Subcutaneous abdominal adipose tissue (tissue), 5 donors: Measurements from ENCODE around the gene PPP2R5D.

Source experiments
- H3K27ac ChIP-seq: one replicate; pipeline ENCODE4 v1.7.0; 2013; ENCODE audit warnings: low read depth, mild to moderate bottlenecking, inconsistent platforms, low read length, moderate library complexity
- H3K27me3 ChIP-seq, 5 donors: one replicate each; pipeline ENCODE4 v1.7.0; 2013; ENCODE audit warnings: low read length in 5 of 5, inconsistent platforms in 1 of 5; ENCODE audit not compliant: control insufficient read depth in 5 of 5, insufficient read depth in 4 of 5
- H3K36me3 ChIP-seq, 5 donors: one replicate each; pipeline ENCODE4 v1.7.0; 2013; ENCODE audit warnings: low read length in 5 of 5; ENCODE audit not compliant: control insufficient read depth in 5 of 5, insufficient read depth in 5 of 5
- H3K4me1 ChIP-seq, 5 donors: one replicate each; pipeline ENCODE4 v1.7.0; 2013; ENCODE audit warnings: low read length in 5 of 5, mild to moderate bottlenecking in 3 of 5, moderate library complexity in 1 of 5; ENCODE audit not compliant: control insufficient read depth in 5 of 5, insufficient read depth in 5 of 5
- H3K4me3 ChIP-seq, 5 donors: one replicate each; pipeline ENCODE4 v1.7.0; 2013; ENCODE audit warnings: low read length in 5 of 5, low read depth in 1 of 5
- H3K9ac ChIP-seq, 5 donors: one replicate each; pipeline ENCODE4 v1.7.0; 2013; ENCODE audit warnings: low read length in 5 of 5, mild to moderate bottlenecking in 4 of 5, moderate library complexity in 3 of 5
- H3K9me3 ChIP-seq, 5 donors: one replicate each; pipeline ENCODE4 v1.7.0; 2013; ENCODE audit warnings: low read length in 5 of 5; ENCODE audit not compliant: control insufficient read depth in 5 of 5
- donor health status: healthy.
- donor health status: healthy.
- donor health status: healthy.
- donor health status: healthy.
- donor health status: healthy.

Gene PPP2R5D

DNA sequence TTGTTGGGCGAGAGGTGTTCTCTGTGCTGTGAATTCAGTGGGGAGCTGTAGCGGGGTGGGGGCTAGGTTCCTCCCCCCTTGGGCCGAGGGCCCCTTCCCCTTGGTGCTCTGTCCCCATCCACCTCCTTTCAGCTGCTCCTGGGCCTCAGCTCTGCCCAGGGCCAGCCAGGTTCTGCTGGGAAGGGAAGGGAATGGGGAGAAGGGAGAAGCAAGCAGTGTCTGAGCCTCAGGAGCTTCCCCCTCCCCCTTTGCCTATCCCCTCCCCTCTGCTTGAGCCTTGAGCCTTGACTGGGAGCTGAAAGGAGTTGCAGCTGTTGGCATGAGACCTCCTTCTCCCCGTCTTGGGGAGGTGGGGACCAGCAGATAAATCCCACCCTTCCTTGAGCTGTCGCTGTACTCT, 36.5 kb downstream of the PPP2R5D start:
- peak overlapping the region; percentile 80 for H3K27ac ChIP-seq
- peaks cover 7 to 40% (median 32%) of the 10 kb centered on the region in 5 donors for H3K4me1 ChIP-seq
- H3K4me3 ChIP-seq, result peak overlapping the region; percentile 74 to 100 (median 99)
- no peaks in the 10 kb centered on the region for H3K9me3 ChIP-seq
- H3K27me3 ChIP-seq, result no peaks in the 10 kb centered on the region
- peaks cover 13 to 54% (median 43%) of the 10 kb centered on the region in 5 donors for H3K36me3 ChIP-seq
- peak overlapping the region in 4 of 5 donors; percentile 61 to 84 (median 74) for H3K9ac ChIP-seq

GRCh38 chr6:43021270-43022047, 37.1 kb downstream of the PPP2R5D start, which contains the start of gene RRP36:
Gene RRP36 (plus strand): TSS chr6:43021623. CDS start chr6:43021655, 32 bp downstream.
- H3K4me3 ChIP-seq, result peak within 1 kb of the TSS; percentile 96 to 100 (median 99)
- H3K27me3 ChIP-seq, result no peaks in the 10 kb centered on the region
- peak within 1 kb of the TSS; percentile 80 for H3K27ac ChIP-seq
- H3K4me1 ChIP-seq, result peaks cover 6 to 33% (median 27%) of the 10 kb centered on the region in 5 donors
- no peaks in the 10 kb centered on the region for H3K9me3 ChIP-seq
- H3K36me3 ChIP-seq, result peaks cover 13 to 58% (median 49%) of the 10 kb centered on the region in 5 donors
- peak within 1 kb of the TSS in 4 of 5 donors; percentile 71 to 92 (median 88) for H3K9ac ChIP-seq

DNA sequence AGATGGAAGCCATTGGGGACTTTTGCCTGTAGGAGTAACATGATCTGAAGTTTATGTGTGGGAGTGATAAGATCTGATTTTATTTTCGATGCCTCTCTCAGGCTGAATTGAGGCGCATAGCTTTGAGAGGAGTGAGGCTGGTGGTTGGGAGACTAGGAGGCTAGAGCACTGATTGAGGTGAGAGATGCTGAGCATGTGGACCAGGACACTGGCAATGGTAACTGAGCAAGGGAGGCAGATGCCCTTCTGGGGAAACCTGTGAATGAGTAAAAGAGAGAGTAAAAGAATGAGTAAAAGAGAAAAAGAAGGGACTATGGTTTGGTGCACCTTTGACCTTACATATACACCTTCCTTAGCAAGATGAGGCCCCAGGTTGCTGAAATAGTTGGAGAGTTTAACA, 40.1 kb downstream of the PPP2R5D start:
- H3K27me3 ChIP-seq, result no peaks in the 10 kb centered on the region

GRCh38 chr6:43026365-43026764, 42.0 kb downstream of the PPP2R5D start:
- no peak overlapping the region for H3K27ac ChIP-seq
- no peaks in the 10 kb centered on the region for H3K27me3 ChIP-seq
- H3K9me3 ChIP-seq, result no peaks in the 10 kb centered on the region
- H3K4me1 ChIP-seq, result peaks cover 0 to 13% (median 9%) of the 10 kb centered on the region in 5 donors
- no peak overlapping the region for H3K9ac ChIP-seq
- H3K4me3 ChIP-seq, result no peak overlapping the region
- H3K36me3 ChIP-seq, result peaks cover 14 to 65% (median 53%) of the 10 kb centered on the region in 5 donors

More for the DNA sequence above, 40.1 kb downstream of the PPP2R5D start:
- Histone ChIP-seq H3K9me3 (no peaks in the 10 kb centered on the region), H3K4me1 (peaks cover 0 to 22% (median 18%) of the 10 kb centered on the region in 5 donors), H3K4me3 (no peak overlapping the region), H3K36me3 (peaks cover 13 to 65% (median 52%) of the 10 kb centered on the region in 5 donors), H3K9ac (no peak overlapping the region), H3K27ac (no peak overlapping the region)

- no peak overlapping the region for H3K9ac ChIP-seq
- H3K27me3 ChIP-seq, result no peaks in the 10 kb centered on the region
- H3K4me3 ChIP-seq, result no peak overlapping the region
- H3K4me1 ChIP-seq, result no peaks in the 10 kb centered on the region
- H3K36me3 ChIP-seq, result peaks cover 14 to 86% (median 72%) of the 10 kb centered on the region in 5 donors
- H3K9me3 ChIP-seq, result no peaks in the 10 kb centered on the region
- H3K27ac ChIP-seq, result no peak overlapping the region
These were observed 44.8 kb downstream of the PPP2R5D start for GRCh38 chr6:43029120-43029519.

- H3K4me1 ChIP-seq, result no peaks in the 10 kb centered on the region
- no peaks in the 10 kb centered on the region for H3K9me3 ChIP-seq
- no peak overlapping the region for H3K27ac ChIP-seq
- H3K4me3 ChIP-seq, result no peak overlapping the region
- peaks cover 5 to 80% (median 64%) of the 10 kb centered on the region in 5 donors for H3K36me3 ChIP-seq
- H3K9ac ChIP-seq, result peak overlapping the region in 1 of 5 donors; percentile 20
- no peaks in the 10 kb centered on the region for H3K27me3 ChIP-seq
These were observed 48.0 kb downstream of the PPP2R5D start for GRCh38 chr6:43032326-43032725.

GRCh38 chr6:43033496-43034189, 49.3 kb downstream of the PPP2R5D start:
- no peaks in the 10 kb centered on the region for H3K9me3 ChIP-seq
- H3K9ac ChIP-seq, result no peak overlapping the region
- H3K27ac ChIP-seq, result no peak overlapping the region
- no peaks in the 10 kb centered on the region for H3K4me1 ChIP-seq
- H3K27me3 ChIP-seq, result no peaks in the 10 kb centered on the region
- peaks cover 5 to 80% (median 66%) of the 10 kb centered on the region in 5 donors for H3K36me3 ChIP-seq
- H3K4me3 ChIP-seq, result no peak overlapping the region

GRCh38 chr6:43034190-43034525, 49.8 kb downstream of the PPP2R5D start:
- Histone ChIP-seq H3K9ac (no peak overlapping the region), H3K36me3 (peaks cover 2 to 80% (median 66%) of the 10 kb centered on the region in 5 donors), H3K4me1 (no peaks in the 10 kb centered on the region), H3K9me3 (no peaks in the 10 kb centered on the region), H3K27ac (no peak overlapping the region), H3K4me3 (no peak overlapping the region), H3K27me3 (no peaks in the 10 kb centered on the region)

- Histone ChIP-seq H3K4me3 (no peak overlapping the region), H3K4me1 (no peaks in the 10 kb centered on the region), H3K27me3 (no peaks in the 10 kb centered on the region), H3K9ac (no peak overlapping the region), H3K36me3 (peaks cover 0 to 82% (median 67%) of the 10 kb centered on the region in 5 donors), H3K27ac (no peak overlapping the region), H3K9me3 (no peaks in the 10 kb centered on the region)
These were observed 51.3 kb downstream of the PPP2R5D start for GRCh38 chr6:43035495-43036194.
